ENCODE data around the gene CRYL1. TPM values are rescaled to one million over a fixed set of nuclear protein-coding genes. Genes with fewer than 3 reads are reported as not detected.

CRYL1 gene
- total RNA-seq, 1 experiment from 2014 or later: 13.4 TPM

DNA sequence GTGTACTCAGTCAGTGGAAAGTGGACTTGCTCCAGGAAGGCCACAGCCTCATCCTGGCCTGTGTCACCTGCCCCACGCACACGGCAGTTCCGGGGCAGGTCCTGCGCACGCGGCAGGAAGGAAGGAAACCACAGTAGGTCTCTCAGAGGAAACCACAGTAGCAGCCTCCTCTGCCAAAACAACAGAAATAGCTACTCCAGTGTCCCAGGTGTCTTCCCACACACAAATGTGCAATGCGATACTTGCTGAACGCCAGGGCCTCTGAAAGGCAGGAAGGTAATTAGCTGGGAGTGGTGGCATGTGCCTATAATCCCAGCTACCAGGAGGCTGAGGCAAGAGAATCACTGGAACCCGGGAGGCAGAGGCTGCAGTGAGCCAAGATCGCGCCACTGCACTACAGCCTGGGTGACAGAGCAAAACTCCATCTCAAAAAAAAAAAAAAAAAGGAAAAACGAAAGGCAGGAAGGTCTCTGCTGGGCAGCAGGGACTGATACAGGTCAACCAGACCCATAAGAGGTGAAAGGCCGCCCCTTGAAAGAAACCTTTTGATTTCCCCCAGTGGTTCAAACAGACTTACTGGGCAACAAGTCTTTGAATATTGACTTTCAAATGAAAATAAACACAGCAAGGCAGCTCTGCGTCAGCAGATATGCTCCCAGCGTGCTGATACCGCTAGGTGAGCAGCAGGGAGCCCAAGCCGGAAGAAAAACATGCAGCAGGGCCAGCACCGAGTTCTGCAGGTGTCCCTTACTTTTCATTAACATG lies 49.5 kb downstream of the CRYL1 start:
- Histone ChIP-seq H3K36me3 (ENCODE audit: control insufficient read depth, insufficient read depth, low read length) (no peaks in the 10 kb centered on the region), H3K27ac (ENCODE audit: low read length) (peak overlapping the region; percentile 51), H3K4me1 (ENCODE audit: control insufficient read depth, insufficient read depth, low read length) (peaks cover 14% of the 10 kb centered on the region), H3K4me3 (ENCODE audit: low read depth in 2 of 2, low read length in 2 of 2) (no peak overlapping the region), H3K27me3 (ENCODE audit: control insufficient read depth, insufficient read depth, low read length) (no peaks in the 10 kb centered on the region), H3K9me3 (ENCODE audit: control insufficient read depth, insufficient read depth, low read depth, low read length) (no peaks in the 10 kb centered on the region)
- TF ChIP-seq TCF7L2 (IDR thresholded peaks at IDR 0.05; ENCODE audit: low read depth, low read length): peak; percentile 25; the same call in 1 of the 2 replicates
- TF ChIP-seq SIN3A (IDR thresholded peaks at IDR 0.05; ENCODE audit: borderline replicate concordance, insufficient read depth, low read depth, low read length): no peak
- intact Hi-C loops (cut with micrococcal nuclease; ENCODE audit: unreplicated experiment) (no loop called here), in situ Hi-C loops (cut with HindIII; ENCODE audit: low pct_unique_long_range_greater_than_20kb, low sequenced_read_pairs) (no loop called here)
- ATAC-seq: peak; percentile 64
- DNase-seq (ENCODE audit: low read depth, low spot score): no peak
- CTCF ChIA-PET: interaction anchor here (0.8 kb wide), 1 partner anchor 278 kb away, joined by 3 read pairs; no protein-coding TSS in a partner anchor
- no TSS peak for BruUV-seq (replicated peaks)
- POLR2A ChIA-PET: no interaction called here

- peaks cover 14% of the 10 kb centered on the region for H3K4me1 ChIP-seq (ENCODE audit: control insufficient read depth, insufficient read depth, low read length)
- no peaks in the 10 kb centered on the region for H3K9me3 ChIP-seq (ENCODE audit: control insufficient read depth, insufficient read depth, low read depth, low read length)
- no peaks in the 10 kb centered on the region for H3K36me3 ChIP-seq (ENCODE audit: control insufficient read depth, insufficient read depth, low read length)
- BruUV-seq (replicated peaks): no TSS peak
- in situ Hi-C loops (cut with HindIII; ENCODE audit: low pct_unique_long_range_greater_than_20kb, low sequenced_read_pairs) (no loop called here), intact Hi-C loops (cut with micrococcal nuclease; ENCODE audit: unreplicated experiment) (no loop called here)
- CTCF ChIA-PET: no interaction called here
- no peak overlapping the region for H3K4me3 ChIP-seq (ENCODE audit: low read depth in 2 of 2, low read length in 2 of 2)
- H3K27me3 ChIP-seq (ENCODE audit: control insufficient read depth, insufficient read depth, low read length): no peaks in the 10 kb centered on the region
- TF ChIP-seq SIN3A (IDR thresholded peaks at IDR 0.05; ENCODE audit: borderline replicate concordance, insufficient read depth, low read depth, low read length) (no peak), REST (IDR thresholded peaks at IDR 0.05; ENCODE audit: insufficient read depth in 1 of 2, low read depth in 2 of 2, low read length in 1 of 2) (no peak)
- no peak for ATAC-seq
- H3K27ac ChIP-seq (ENCODE audit: low read length): peak overlapping the region; percentile 68; the same call in 1 of the 2 replicates
- no peak for DNase-seq (ENCODE audit: low read depth, low spot score)
- POLR2A ChIA-PET: interaction anchor here (0.6 kb wide), 1 partner anchor 47 kb away, joined by 5 read pairs; no protein-coding TSS in a partner anchor
These were observed 51.1 kb downstream of the CRYL1 start for GRCh38 chr13:20474515-20474914.

GRCh38 chr13:20473888-20474287 lies 51.8 kb downstream of the CRYL1 start:
- ChIA-PET CTCF (no interaction called here), POLR2A (no interaction called here)
- no peaks in the 10 kb centered on the region for H3K36me3 ChIP-seq (ENCODE audit: control insufficient read depth, insufficient read depth, low read length)
- no peak for ATAC-seq
- no peaks in the 10 kb centered on the region for H3K9me3 ChIP-seq (ENCODE audit: control insufficient read depth, insufficient read depth, low read depth, low read length)
- H3K27ac ChIP-seq (ENCODE audit: low read length): peak overlapping the region; percentile 68
- no peaks in the 10 kb centered on the region for H3K27me3 ChIP-seq (ENCODE audit: control insufficient read depth, insufficient read depth, low read length)
- H3K4me1 ChIP-seq (ENCODE audit: control insufficient read depth, insufficient read depth, low read length): peaks cover 14% of the 10 kb centered on the region
- intact Hi-C loops (cut with micrococcal nuclease; ENCODE audit: unreplicated experiment) (no loop called here), in situ Hi-C loops (cut with HindIII; ENCODE audit: low pct_unique_long_range_greater_than_20kb, low sequenced_read_pairs) (no loop called here)
- no peak overlapping the region for H3K4me3 ChIP-seq (ENCODE audit: low read depth in 2 of 2, low read length in 2 of 2)
- no TSS peak for BruUV-seq (replicated peaks)
- TF ChIP-seq TCF7L2 (IDR thresholded peaks at IDR 0.05; ENCODE audit: low read depth, low read length) (no peak), POLR2AphosphoS5 (IDR thresholded peaks at IDR 0.05; ENCODE audit: low read depth, low read length) (no peak), SIN3A (IDR thresholded peaks at IDR 0.05; ENCODE audit: borderline replicate concordance, insufficient read depth, low read depth, low read length) (no peak), REST (IDR thresholded peaks at IDR 0.05; ENCODE audit: insufficient read depth in 1 of 2, low read depth in 2 of 2, low read length in 1 of 2) (no peak)
- TF ChIP-seq, protein P1, sequence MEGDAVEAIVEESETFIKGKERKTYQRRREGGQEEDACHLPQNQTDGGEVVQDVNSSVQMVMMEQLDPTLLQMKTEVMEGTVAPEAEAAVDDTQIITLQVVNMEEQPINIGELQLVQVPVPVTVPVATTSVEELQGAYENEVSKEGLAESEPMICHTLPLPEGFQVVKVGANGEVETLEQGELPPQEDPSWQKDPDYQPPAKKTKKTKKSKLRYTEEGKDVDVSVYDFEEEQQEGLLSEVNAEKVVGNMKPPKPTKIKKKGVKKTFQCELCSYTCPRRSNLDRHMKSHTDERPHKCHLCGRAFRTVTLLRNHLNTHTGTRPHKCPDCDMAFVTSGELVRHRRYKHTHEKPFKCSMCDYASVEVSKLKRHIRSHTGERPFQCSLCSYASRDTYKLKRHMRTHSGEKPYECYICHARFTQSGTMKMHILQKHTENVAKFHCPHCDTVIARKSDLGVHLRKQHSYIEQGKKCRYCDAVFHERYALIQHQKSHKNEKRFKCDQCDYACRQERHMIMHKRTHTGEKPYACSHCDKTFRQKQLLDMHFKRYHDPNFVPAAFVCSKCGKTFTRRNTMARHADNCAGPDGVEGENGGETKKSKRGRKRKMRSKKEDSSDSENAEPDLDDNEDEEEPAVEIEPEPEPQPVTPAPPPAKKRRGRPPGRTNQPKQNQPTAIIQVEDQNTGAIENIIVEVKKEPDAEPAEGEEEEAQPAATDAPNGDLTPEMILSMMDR (IDR thresholded peaks at IDR 0.05): no peak
- DNase-seq (ENCODE audit: low read depth, low spot score): no peak

Measured in Panc1 (cell line).